ENCODE data around the gene MRPS9.
A peak's percentile ranks its signal among the peaks of the same experiment; 100 is the strongest.

MRPS9 gene

DNA sequence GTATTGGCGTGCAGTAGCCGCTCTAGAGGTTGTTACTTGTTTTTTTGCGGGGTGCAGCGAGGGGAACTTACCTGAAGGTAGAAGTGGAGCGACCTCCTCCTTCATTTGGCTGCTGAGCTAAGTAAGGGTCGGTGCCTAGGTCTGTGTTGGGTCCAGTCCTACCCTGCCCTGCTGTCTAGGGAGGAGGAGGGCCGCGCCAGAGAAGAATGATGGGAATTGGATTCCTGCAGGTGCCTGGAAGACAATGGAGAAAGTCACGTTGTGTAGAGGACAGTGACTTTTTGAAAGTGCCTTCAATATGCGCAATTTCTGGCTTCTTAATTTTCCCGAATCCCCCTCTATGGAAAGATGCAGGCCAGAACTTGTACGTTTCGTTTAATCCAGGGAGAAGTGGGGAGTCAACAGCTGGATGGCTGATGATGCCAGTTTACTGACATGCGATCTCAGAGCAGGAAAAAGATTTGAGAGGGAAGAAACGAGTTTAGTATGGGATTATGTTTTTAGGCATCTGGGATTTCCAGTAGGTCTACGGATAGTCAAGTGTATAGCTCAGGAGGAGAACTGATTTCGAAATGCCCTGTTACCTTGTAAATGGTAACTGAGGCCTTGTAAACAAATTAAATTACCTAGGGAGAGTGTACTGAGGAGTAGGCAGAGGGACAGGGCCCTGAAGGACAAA is 653 bp downstream of the MRPS9 start:
- DNase-seq (ENCODE audit: low read depth in 1 of 2, low spot score in 1 of 2) = no peak
- peak overlapping the region; percentile 93 for H3K4me3 ChIP-seq (replicated peaks; ENCODE audit: insufficient read depth, low read length)
- TF ChIP-seq, protein P1, sequence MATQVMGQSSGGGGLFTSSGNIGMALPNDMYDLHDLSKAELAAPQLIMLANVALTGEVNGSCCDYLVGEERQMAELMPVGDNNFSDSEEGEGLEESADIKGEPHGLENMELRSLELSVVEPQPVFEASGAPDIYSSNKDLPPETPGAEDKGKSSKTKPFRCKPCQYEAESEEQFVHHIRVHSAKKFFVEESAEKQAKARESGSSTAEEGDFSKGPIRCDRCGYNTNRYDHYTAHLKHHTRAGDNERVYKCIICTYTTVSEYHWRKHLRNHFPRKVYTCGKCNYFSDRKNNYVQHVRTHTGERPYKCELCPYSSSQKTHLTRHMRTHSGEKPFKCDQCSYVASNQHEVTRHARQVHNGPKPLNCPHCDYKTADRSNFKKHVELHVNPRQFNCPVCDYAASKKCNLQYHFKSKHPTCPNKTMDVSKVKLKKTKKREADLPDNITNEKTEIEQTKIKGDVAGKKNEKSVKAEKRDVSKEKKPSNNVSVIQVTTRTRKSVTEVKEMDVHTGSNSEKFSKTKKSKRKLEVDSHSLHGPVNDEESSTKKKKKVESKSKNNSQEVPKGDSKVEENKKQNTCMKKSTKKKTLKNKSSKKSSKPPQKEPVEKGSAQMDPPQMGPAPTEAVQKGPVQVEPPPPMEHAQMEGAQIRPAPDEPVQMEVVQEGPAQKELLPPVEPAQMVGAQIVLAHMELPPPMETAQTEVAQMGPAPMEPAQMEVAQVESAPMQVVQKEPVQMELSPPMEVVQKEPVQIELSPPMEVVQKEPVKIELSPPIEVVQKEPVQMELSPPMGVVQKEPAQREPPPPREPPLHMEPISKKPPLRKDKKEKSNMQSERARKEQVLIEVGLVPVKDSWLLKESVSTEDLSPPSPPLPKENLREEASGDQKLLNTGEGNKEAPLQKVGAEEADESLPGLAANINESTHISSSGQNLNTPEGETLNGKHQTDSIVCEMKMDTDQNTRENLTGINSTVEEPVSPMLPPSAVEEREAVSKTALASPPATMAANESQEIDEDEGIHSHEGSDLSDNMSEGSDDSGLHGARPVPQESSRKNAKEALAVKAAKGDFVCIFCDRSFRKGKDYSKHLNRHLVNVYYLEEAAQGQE (IDR thresholded peaks at IDR 0.05; ENCODE audit: insufficient replicate concordance, low read depth) = no peak
- TF ChIP-seq GABPA (IDR thresholded peaks at IDR 0.05; ENCODE audit: low read depth) (no peak), POLR2AphosphoS5 (IDR thresholded peaks at IDR 0.05; ENCODE audit: low read depth) (no peak), SPI1 (IDR thresholded peaks at IDR 0.05; ENCODE audit: borderline replicate concordance, low read depth) (no peak)
- TF ChIP-seq, protein P2, sequence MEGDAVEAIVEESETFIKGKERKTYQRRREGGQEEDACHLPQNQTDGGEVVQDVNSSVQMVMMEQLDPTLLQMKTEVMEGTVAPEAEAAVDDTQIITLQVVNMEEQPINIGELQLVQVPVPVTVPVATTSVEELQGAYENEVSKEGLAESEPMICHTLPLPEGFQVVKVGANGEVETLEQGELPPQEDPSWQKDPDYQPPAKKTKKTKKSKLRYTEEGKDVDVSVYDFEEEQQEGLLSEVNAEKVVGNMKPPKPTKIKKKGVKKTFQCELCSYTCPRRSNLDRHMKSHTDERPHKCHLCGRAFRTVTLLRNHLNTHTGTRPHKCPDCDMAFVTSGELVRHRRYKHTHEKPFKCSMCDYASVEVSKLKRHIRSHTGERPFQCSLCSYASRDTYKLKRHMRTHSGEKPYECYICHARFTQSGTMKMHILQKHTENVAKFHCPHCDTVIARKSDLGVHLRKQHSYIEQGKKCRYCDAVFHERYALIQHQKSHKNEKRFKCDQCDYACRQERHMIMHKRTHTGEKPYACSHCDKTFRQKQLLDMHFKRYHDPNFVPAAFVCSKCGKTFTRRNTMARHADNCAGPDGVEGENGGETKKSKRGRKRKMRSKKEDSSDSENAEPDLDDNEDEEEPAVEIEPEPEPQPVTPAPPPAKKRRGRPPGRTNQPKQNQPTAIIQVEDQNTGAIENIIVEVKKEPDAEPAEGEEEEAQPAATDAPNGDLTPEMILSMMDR (IDR thresholded peaks at IDR 0.05; ENCODE audit: insufficient read depth, low read length) = no peak

GRCh38 chr2:105039559-105039958 is 1.7 kb downstream of the MRPS9 start:
- Histone ChIP-seq H3K27ac (replicated peaks) (no peak overlapping the region), H3K4me3 (replicated peaks; ENCODE audit: insufficient read depth, low read length) (no peak overlapping the region), H3K27me3 (ENCODE audit: insufficient read depth, poor library complexity, severe bottlenecking) (no peaks in the 10 kb centered on the region)
- no peak for DNase-seq (ENCODE audit: low read depth in 1 of 2, low spot score in 1 of 2)
- TF ChIP-seq, protein P1 (IDR thresholded peaks at IDR 0.05; ENCODE audit: insufficient replicate concordance, low read depth) = no peak
- TF ChIP-seq GABPA (IDR thresholded peaks at IDR 0.05; ENCODE audit: low read depth) (no peak), POLR2AphosphoS5 (IDR thresholded peaks at IDR 0.05; ENCODE audit: low read depth) (no peak), SPI1 (IDR thresholded peaks at IDR 0.05; ENCODE audit: borderline replicate concordance, low read depth) (no peak)
- TF ChIP-seq, protein P2 (IDR thresholded peaks at IDR 0.05; ENCODE audit: insufficient read depth, low read length) = no peak

More for the DNA sequence above, 653 bp downstream of the MRPS9 start:
- Histone ChIP-seq H3K27me3 (ENCODE audit: insufficient read depth, poor library complexity, severe bottlenecking) (no peaks in the 10 kb centered on the region), H3K27ac (replicated peaks) (peak overlapping the region; percentile 81)

DNA sequence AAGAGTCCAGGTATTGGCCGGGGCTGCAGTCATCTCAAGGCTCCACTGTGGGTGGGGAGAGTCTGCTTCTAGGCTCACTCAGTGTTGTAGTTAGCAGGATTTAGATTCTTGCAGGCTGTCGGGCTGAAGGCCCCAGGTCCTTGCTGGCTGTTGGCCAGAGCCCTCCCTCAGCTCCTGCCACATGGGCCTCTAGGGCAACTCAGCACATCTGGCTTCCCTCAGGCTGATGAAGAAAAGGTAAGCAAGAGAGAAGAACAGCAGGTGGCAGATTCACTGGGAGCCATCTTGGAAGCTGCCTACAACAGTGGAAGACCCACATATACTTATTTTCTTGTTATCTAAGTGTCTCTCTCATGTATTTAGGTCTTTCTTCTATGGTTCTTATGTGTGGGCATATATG is 4.3 kb downstream of the MRPS9 start:
- TF ChIP-seq, protein P1 (IDR thresholded peaks at IDR 0.05; ENCODE audit: insufficient replicate concordance, low read depth) = no peak
- Histone ChIP-seq H3K27me3 (ENCODE audit: insufficient read depth, poor library complexity, severe bottlenecking) (no peaks in the 10 kb centered on the region), H3K27ac (replicated peaks) (no peak overlapping the region), H3K4me3 (replicated peaks; ENCODE audit: insufficient read depth, low read length) (no peak overlapping the region)
- DNase-seq (ENCODE audit: low read depth in 1 of 2, low spot score in 1 of 2) = no peak

Data from HL-60 (cell line).